Activated CD4-positive, alpha-beta T cell treated with anti-CD3 and anti-CD28 coated beads for 4 hours (primary cell): ENCODE measurements around the gene CTNNA2.

Experiments
- DNase-seq, 2 donors: peaks; one replicate each; pipeline ENCODE4 v3.0.0-alpha.2; 2020

The CTNNA2 gene

DNA sequence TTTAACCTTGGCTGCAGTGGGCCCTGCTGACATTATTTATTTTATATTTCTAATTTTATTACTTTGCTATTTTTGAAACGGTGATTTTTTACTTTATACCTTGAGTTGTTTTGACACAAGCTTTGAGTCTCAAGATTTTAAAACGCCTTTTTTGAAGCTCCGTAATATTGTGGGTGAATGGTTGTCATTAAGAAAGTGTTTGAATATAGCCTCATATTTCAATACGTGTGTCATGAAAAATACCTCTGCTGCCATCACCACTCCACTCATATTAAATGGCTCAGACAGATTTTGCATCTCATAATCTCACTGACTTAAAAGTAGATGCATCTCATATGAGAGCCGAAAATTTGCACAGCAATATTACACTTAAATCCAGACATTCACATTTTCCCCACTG lies 106.6 kb downstream of the CTNNA2 start:
- DNase-seq, result no peak

DNA sequence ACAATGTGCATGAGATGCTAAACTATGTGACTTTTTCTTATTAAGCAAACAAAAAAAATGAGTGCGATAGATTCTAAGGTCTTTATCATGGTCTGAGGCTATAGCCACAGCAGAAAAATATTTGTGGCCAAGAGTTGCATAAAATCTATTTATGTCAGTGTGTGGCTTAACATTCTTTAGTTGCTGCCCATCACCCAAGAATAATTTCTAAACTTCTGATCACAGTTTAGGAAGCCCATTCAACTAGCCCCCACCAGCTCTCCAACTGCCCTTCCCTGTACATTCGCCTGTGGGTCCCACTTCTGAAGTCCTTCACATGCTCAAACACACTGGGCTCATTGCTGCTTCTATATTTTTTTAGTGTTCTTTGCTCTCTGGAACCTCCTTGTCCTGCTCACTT lies 107.1 kb downstream of the CTNNA2 start:
- DNase-seq, result no peak

DNA sequence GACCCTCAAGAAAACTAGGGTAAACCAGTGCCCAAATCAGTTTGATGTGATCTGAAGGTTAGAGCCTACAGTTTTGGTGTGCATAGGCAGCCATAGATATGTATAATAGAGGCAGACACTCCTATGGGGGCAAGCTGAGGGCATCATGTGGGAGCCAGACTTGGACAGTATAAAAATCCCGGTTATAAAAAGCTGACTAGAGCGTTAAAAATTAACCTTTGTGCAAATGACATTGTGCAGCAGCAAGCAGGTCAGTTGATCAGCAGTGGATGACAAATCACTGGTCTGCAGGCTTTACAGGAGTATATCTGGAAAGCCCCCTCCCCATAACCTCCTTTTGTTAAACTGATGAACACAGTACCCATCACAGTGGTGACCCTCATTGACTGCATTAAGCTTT lies 107.8 kb downstream of the CTNNA2 start:
- DNase-seq, result no peak

DNA sequence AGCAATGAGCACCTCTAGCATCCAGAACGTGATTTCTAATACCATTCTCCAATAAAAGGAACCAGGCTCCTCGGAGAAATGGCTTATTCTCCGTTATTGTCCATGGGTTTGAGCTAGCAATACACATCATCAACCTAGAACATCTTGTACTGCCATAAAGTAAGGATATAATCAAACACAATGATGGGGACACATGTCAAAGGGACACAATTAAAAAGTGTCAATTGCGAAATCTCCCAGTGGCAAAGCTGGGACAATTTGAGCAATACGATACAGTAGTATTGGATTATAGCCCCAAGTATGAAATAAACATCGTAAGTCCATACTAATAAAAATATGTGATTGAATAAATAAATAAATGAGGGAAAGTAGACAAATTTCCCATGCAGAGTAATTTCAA lies 108.4 kb downstream of the CTNNA2 start:
- no peak for DNase-seq

- no peak for DNase-seq
Observed at GRCh38 chr2:79621755-79622154, 108.9 kb downstream of the CTNNA2 start.

- no peak for DNase-seq
Observed at GRCh38 chr2:79622508-79622907, 109.7 kb downstream of the CTNNA2 start.

GRCh38 chr2:79627237-79627636 lies 114.4 kb downstream of the CTNNA2 start:
- no peak for DNase-seq

- DNase-seq, result no peak
Observed at GRCh38 chr2:79630060-79630459, 117.2 kb downstream of the CTNNA2 start.

DNA sequence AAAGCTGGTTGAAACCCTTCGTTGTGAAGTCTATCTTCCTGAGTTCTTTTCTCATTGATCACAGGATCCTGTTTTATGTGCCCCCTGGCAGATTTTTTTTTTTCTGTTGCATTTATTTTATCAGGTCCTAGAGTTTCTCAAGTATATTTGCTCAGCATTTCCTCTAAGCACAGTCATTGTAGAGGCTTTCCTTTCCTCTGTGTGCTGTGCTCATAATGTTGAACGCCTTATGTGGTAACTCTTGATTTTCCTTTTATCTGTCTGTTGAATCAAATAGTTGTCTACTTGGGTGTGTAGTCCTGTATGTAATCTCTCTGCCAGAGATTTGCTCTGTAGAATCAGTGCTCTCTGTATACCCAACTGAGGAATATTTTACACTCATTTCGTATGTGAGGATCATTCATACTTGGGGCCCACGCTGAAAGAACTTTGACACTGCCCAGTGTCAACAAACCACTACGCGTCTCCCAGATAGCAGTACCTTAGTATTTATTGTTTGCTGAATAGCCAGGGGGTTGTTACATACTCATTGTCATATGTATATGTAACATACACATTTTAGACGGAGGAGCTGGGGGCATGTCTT lies 118.2 kb downstream of the CTNNA2 start:
- no peak for DNase-seq

- DNase-seq, result no peak
Observed at GRCh38 chr2:79638410-79638809, 125.6 kb downstream of the CTNNA2 start.

DNA sequence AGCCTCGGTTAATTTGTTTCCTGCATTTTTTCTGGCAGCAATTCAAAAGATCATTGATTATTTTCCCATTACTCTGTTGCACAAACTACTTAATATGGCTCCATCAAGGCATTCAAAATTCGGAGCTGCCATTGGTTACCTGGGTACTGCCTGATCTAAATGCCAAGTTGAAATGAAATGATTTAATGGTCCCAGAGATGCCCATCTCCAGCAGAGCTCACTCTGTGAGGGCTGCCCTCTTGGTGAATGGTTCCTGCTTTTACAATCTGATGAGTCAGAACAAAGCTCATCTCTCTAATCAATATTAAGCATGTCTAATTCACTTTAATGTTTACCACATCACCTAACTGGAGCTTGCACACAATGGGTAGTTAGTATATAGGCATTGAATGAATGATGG lies 126.1 kb downstream of the CTNNA2 start:
- DNase-seq, result no peak

GRCh38 chr2:79640001-79640400 lies 127.2 kb downstream of the CTNNA2 start:
- no peak for DNase-seq

DNA sequence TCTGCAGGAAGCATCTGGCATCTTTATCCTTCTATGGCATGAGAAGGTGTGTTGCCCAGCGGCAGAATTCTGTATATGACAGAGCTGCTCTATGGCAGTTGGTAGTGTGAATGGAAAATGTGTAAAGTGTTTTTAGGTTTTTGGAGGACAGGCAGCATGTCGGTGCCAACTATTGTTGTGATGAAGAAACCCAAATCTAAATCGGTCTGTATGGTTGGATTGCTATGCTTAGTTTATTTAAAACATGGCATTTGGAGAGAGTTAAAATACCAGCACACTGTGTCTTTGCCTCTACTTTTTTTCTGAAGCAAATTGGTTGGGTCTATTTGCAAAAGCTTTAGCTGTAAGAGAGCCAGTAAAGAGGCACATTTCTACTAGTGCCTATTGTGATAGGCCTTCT lies 136.7 kb downstream of the CTNNA2 start:
- DNase-seq, result no peak

- no peak for DNase-seq
Observed at GRCh38 chr2:79660557-79660956, 147.7 kb downstream of the CTNNA2 start.

GRCh38 chr2:79665091-79665490 lies 152.2 kb downstream of the CTNNA2 start:
- no peak for DNase-seq

- DNase-seq, result no peak
Observed at GRCh38 chr2:79666430-79666829, 153.6 kb downstream of the CTNNA2 start.

- no peak for DNase-seq
Observed at GRCh38 chr2:79669714-79670113, 156.9 kb downstream of the CTNNA2 start.

- no peak for DNase-seq
Observed at GRCh38 chr2:79670198-79670597, 157.3 kb downstream of the CTNNA2 start.

GRCh38 chr2:79686884-79687283 lies 174.0 kb downstream of the CTNNA2 start:
- no peak for DNase-seq

- DNase-seq, result no peak
Observed at GRCh38 chr2:79695248-79695647, 182.4 kb downstream of the CTNNA2 start.

GRCh38 chr2:79697200-79697599 lies 184.3 kb downstream of the CTNNA2 start:
- DNase-seq, result no peak

DNA sequence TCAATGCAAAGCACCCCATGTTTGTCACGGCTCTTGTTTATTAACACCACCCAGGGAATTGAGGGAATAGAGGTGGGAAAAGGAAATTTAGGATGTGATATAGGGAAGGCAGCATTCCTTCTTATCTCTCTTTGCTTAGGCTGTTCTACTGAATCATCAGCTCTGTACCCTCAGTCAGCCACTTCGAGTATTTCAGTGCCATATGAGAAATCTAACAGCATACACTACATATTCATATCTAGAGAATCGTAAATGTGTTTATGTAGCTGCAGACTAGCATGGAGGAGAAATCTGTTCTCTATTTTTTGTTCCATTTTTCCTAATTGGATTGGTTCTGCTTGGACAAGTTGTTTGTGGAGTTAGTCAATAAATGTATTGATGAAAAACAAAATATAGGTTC lies 187.8 kb downstream of the CTNNA2 start:
- no peak for DNase-seq

DNA sequence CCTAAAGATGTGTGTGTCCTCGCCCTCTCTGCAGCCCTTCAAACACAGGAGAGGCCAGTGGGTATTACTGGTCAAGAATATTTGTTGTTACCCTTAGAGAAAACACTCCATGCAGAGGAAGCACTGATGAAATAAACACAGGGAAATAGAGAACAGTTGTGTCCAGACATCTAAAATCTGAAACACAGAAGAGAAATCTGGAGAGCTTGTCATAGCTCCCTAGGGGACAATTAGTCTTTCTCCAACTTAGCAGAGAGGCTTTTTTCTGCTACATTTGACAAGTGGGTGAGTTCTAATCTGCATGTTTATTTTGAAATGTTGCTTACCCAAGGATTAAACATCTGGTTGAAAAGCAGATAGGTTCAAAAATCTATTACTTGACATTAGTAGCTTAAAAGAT lies 190.1 kb downstream of the CTNNA2 start:
- no peak for DNase-seq

- DNase-seq, result no peak
Observed at GRCh38 chr2:79711098-79711497, 198.2 kb downstream of the CTNNA2 start.

- no peak for DNase-seq
Observed at GRCh38 chr2:79713131-79713785, 200.4 kb downstream of the CTNNA2 start.
